Right kidney (tissue), 1 donor: Measurements from ENCODE around the gene SLC16A13.
A peak's percentile ranks its signal among the peaks of the same experiment; 100 is the strongest.

Source experiments
- DNase-seq: peaks from one replicate; pipeline ENCODE4 v3.0.0-alpha.2; 2016

Gene SLC16A13

DNA sequence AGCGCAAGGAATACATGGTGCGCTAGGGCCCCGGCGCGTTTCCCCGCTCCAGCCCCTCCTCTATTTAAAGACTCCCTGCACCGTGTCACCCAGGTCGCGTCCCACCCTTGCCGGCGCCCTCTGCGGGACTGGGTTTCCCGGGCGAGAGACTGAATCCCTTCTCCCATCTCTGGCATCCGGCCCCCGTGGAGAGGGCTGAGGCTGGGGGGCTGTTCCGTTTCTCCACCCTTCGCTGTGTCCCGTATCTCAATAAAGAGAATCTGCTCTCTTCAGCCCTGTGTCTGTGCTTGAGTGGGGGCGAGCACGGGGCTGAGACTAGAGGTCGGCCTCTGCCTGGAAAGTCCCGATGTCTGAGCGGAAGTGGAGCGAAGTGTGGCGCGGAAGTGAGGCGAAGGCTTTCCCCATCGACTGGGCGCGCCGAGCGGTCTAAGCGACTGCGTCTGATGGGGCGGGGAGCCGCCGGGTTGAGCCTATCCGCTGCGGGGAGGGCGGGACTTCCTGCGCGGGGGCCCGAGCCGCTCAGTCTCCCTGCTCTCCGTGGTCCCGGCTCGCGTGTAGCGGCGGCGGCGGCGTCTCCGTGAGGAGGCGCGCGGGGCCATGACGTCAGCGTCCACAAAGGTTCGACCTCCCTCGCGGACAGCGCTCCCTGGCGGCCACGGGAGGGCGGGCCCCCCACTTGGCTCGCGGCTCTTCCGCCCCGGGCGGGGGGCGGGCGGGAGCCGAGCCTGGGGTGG, 21.4 kb upstream of the SLC16A13 start:
- peak; percentile 93 for DNase-seq

DNA sequence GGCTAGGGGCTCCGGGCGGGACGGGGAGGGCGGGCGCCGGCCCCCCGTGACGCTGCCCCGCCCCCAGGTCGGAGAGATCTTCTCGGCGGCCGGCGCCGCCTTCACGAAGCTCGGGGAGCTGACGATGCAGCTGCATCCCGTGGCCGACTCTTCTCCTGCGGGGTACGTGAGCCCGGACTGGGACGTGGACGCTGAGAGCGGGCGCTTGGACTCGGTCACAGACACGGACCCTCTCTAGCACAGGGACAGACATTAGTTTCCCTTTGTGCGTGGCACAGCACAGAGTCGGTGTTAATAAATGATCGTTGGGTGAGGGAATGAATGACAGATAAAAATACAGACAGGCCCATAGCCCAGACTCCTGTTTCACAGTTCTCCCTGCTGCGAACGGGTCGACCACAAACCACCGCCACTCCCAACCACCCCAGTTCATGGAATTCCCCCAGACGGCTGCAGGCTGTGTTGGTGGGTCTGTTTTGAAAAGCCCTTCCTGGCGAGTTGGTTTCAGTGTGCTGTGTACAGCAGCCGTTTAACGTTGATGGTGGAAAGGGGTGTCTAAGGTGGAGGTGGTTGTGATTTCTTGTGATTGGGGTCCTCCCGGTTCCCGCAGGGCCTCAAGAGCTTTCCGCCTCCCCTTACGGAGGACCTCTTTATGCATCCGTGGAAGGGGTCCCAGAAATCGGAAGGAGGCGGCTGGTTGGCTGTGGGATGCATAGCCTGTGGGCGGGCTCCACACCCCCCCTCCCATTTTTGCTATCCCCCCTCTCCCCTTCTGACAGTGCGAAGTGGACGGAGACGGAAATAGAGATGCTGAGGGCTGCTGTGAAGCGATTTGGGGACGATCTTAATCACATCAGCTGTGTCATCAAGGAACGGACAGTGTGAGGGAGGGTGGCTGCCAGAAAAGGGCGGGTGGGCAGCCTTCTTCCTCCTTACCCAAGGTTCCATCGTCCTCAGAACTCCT, 20.5 kb upstream of the SLC16A13 start:
- peak; percentile 76 for DNase-seq

- no peak for DNase-seq
Measured at GRCh38 chr17:7016418-7016817, 19.4 kb upstream of the SLC16A13 start.

- DNase-seq = no peak
Measured at GRCh38 chr17:7016886-7017826, 18.7 kb upstream of the SLC16A13 start.

DNA sequence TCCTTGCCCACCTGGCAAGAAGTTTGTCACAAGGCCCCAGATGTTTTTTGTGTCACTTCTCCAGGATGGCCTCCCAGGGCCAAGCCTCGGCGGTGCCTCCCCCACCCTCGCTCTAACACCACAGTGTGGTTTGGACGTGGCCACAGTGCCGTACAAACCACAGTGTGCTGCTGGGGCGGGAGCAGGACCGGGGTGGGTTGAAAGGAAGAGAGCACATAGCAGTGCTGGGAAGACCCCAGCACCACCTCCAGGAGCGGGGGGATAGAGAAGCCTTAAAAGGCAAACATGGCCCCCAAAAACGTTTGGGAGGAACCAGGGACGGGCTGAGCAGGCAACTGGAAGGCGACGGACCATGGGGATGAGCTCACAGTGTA, 18.0 kb upstream of the SLC16A13 start:
- no peak for DNase-seq

DNA sequence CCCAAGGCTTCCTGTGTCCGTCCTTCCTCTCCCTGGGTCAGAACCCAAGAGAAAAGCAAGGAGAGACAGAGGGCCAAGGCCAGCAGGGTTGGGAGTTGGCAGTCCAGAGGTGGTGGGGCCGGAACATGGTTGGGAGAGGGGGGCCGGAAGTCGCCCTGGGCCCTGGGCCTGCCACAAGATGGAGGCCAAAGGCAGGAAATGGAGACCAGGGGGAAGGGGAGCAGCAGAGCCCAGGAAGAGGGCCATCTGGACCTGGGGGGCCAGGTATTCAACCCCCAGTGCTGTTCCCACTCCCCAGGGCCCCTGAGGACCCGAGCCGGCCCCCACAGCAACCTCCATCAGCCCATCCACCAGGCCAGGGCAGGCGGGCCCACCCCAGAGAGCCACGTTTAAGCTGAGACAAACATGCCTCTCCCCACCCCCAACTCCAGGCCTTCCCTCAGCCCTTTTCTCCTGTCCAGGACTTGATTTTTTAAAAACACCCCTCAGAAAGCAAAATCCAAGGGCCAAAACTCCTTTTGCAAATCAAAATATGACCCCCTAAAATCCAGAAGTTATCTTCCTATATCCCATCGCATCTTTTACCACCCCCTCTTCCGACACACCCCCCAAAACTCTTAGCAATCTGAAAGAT, 17.4 kb upstream of the SLC16A13 start:
- DNase-seq = no peak

DNA sequence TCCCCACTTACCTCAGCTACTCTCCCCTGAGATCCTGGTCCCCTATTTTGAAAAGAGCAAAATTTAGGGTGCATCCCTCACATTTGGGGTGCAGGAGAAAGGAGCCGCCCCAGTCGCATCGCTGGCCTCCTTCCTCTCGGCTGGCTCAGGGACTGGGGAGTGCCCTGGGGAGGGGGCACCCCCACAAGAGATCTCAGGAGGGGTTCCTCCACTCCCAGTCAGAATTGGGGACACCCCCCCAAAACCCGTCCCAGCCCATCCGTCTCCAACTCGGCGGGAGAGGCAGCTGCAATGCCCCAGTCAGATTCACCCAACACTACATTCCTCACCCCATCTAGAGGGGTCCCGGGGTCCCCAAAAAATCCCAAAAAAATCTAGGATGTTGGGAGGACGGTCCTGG, 16.4 kb upstream of the SLC16A13 start:
- DNase-seq = no peak

- DNase-seq = peak; percentile 61
Measured at GRCh38 chr17:7019839-7020519, 15.8 kb upstream of the SLC16A13 start.

- DNase-seq = no peak
Measured at GRCh38 chr17:7020894-7021664, 14.7 kb upstream of the SLC16A13 start.

GRCh38 chr17:7021993-7022778, 13.6 kb upstream of the SLC16A13 start:
- peak; percentile 82 for DNase-seq

- no peak for DNase-seq
Measured at GRCh38 chr17:7022781-7023571, 12.8 kb upstream of the SLC16A13 start, which contains the start of gene BCL6B. BCL6B (plus strand) TSS chr17:7023050; CDS start chr17:7023672, 622 bp downstream.

GRCh38 chr17:7023576-7024401, 12.0 kb upstream of the SLC16A13 start:
- DNase-seq = peak; percentile 53

GRCh38 chr17:7024402-7024785, 11.4 kb upstream of the SLC16A13 start:
- DNase-seq = no peak

GRCh38 chr17:7025245-7025644, 10.6 kb upstream of the SLC16A13 start:
- no peak for DNase-seq

- DNase-seq = no peak
Measured at GRCh38 chr17:7026471-7027115, 9.2 kb upstream of the SLC16A13 start.

GRCh38 chr17:7027335-7027734, 8.5 kb upstream of the SLC16A13 start:
- DNase-seq = no peak

DNA sequence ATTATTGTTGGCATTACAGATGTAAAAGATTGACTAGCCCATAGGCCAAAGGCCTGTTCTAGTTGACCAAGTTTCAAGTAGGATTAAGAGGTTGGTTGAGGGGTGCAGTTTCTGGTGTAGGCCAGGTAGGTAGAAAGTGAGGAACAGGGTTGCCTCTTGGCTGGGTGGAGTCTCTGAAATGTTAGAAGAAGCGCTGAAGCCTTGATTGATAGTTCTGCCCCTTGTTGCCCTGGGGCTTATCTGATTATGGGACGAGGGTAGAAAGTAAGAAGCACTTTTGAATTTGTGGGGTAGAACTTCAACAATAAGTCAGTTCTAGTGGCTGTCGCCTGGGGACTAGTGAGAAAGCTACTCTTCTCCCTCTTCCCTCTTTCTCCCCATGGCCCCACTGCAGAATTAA, 6.7 kb upstream of the SLC16A13 start:
- DNase-seq = no peak
